ENCODE data around the gene KRT81. TPM values are rescaled to one million over a fixed set of nuclear protein-coding genes. Genes with fewer than 3 reads are reported as not detected.
"Not testable (repeated sequence)": the region's sequence is repeated elsewhere in the genome, so short reads cannot be mapped to it uniquely, and the experiment has no call there.

KRT81 gene
- total RNA-seq, 2 donors from 2014 or later, result not detected

DNA sequence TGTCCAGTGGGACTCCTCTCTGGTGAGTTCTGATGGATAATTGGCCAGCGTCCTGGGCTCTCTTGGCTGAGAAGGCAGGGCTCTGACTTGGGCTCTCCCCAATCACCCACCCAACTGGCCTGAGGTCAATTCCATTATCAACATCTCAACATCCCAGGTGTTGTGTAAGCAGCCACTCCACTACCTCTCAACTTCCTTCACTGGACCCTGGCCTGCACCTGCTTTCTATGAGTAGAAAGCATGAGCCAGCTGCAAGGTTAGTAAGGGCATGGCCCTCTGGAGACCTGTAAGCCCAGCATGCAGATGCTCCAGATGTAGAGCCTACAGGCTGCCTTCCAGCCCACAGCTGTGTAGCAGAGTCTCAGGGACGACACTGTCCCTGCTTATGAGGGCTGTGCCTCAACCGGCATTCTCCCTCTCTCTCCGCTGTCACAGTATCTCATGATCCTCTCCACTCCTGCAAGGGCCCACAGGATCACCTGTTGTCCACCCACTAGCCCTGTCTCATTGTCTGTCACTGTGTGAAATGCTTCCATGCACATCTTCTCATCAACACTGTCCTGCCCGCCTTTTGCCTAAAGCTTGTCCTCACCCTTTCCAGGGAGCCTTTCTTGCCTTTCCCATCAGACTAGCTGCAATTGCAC, 5.4 kb upstream of the KRT81 start:
- Histone ChIP-seq H3K9me3 (no peaks in the 10 kb centered on the region), H3K27me3 (no peaks in the 10 kb centered on the region), H3K27ac (no peak overlapping the region), H3K36me3 (no peaks in the 10 kb centered on the region), H3K4me3 (no peak overlapping the region), H3K4me1 (no peaks in the 10 kb centered on the region)
- no peak for DNase-seq (ENCODE audit: low spot score)
- TF ChIP-seq, protein P1, sequence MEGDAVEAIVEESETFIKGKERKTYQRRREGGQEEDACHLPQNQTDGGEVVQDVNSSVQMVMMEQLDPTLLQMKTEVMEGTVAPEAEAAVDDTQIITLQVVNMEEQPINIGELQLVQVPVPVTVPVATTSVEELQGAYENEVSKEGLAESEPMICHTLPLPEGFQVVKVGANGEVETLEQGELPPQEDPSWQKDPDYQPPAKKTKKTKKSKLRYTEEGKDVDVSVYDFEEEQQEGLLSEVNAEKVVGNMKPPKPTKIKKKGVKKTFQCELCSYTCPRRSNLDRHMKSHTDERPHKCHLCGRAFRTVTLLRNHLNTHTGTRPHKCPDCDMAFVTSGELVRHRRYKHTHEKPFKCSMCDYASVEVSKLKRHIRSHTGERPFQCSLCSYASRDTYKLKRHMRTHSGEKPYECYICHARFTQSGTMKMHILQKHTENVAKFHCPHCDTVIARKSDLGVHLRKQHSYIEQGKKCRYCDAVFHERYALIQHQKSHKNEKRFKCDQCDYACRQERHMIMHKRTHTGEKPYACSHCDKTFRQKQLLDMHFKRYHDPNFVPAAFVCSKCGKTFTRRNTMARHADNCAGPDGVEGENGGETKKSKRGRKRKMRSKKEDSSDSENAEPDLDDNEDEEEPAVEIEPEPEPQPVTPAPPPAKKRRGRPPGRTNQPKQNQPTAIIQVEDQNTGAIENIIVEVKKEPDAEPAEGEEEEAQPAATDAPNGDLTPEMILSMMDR (IDR thresholded peaks at IDR 0.05), result no peak

DNA sequence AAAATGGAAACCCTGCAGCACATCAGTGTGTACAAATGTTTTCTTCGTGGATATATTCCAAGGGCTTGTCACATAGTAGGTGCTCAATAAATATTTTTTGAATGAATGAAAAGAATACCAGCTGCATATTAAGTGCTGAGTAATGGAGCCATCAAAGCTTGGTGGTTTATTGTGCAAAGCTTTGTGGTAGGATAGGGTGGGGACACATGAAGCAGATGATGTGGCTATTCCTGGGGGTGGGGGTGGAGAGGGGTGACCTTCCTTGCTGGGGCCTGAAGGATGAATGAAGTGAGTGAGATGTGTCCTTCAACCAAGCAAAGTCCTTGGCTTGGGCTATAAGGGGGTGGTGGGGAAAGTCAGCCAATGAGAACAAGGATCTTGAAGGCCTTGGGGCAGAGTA, 4.3 kb upstream of the KRT81 start:
- TF ChIP-seq, protein P1 (IDR thresholded peaks at IDR 0.05), result no peak
- H3K9me3 ChIP-seq, result no peaks in the 10 kb centered on the region
- H3K36me3 ChIP-seq, result no peaks in the 10 kb centered on the region
- no peaks in the 10 kb centered on the region for H3K4me1 ChIP-seq
- no peak overlapping the region for H3K4me3 ChIP-seq
- no peaks in the 10 kb centered on the region for H3K27me3 ChIP-seq
- H3K27ac ChIP-seq, result no peak overlapping the region
- no peak for DNase-seq (ENCODE audit: low spot score)

DNA sequence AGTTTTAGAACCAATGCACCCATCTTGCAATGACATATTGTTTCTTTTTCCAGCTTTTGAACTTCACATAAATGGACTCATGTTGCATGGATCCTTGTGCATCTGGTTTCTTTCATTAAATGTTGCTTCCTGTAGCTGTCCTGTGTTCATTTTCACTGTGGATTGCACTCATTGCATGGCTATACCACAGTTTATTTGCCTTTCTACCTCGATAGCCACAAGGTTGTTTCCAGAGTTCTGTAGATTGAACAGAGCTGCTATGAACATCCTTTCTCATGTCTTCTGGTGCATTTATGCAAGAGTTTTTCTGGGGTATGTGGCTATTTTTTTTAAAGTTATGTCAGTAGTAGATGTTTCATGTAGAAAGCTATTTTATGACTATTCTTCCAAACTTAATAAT, 3.5 kb upstream of the KRT81 start:
- Histone ChIP-seq H3K9me3 (no peaks in the 10 kb centered on the region), H3K27ac (no peak overlapping the region), H3K36me3 (no peaks in the 10 kb centered on the region), H3K4me3 (no peak overlapping the region), H3K4me1 (no peaks in the 10 kb centered on the region), H3K27me3 (no peaks in the 10 kb centered on the region)
- TF ChIP-seq, protein P1 (IDR thresholded peaks at IDR 0.05), result no peak
- no peak for DNase-seq (ENCODE audit: low spot score)

DNA sequence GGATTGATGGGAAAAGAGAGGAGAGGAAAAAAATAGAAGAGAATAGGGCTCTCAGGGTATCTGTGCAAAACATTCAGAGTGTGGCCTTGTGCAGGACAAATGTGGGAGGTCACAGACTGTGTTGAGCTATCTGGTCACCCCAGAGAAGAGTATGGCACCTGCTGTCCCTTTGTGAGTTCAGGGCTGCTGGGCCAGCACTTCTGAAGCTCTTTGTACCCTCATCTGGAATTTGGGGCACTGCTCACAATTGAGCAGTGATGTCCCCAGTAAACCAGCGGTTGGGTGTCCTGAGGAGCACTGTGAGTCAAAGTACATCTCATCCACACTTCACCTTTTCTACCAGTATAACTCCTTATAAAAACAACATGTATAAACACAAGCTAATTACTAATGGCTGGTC, 2.6 kb upstream of the KRT81 start:
- TF ChIP-seq, protein P1 (IDR thresholded peaks at IDR 0.05), result no peak
- no peak for DNase-seq (ENCODE audit: low spot score)

DNA sequence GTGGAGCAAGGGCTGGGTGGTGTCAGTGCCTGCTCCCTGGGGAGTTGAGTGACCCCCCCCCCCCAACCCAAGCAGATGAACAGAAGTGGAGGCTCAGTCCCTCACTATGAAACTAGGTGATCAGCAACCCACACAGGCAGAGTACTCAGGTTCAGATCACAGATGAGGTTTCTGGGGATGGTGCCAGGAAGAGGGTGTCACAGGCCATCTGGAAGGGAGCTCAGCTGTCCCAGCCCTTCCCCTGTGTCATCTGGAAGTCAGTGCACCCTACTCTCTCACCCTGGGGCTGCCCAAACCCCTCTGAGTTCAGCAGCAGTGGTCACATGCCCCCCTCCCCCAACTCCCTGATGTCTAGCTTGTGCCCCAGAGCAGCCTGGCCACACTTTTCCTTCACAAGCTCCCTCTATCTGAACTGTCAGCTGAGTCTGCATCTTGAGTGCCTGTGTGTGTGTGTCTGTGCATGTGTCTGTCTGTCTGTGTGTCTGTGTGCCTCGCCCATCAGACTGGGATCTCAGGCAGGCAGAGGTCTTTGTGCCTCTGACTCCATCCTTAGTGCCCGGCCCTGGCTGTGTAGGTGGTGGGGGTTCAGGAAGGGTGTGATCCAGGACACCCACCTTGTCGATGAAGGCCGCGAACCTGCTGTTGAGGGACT, 725 bp downstream of the KRT81 start:
- not testable (repeated sequence) for H3K27ac ChIP-seq; H3K27me3 ChIP-seq; H3K4me3 ChIP-seq; H3K36me3 ChIP-seq; H3K4me1 ChIP-seq; H3K9me3 ChIP-seq; DNase-seq (ENCODE audit: low spot score)

More for the DNA sequence above, 2.6 kb upstream of the KRT81 start:
- no peaks in the 10 kb centered on the region for H3K27me3 ChIP-seq
- no peaks in the 10 kb centered on the region for H3K36me3 ChIP-seq
- no peaks in the 10 kb centered on the region for H3K4me1 ChIP-seq
- H3K4me3 ChIP-seq, result no peak overlapping the region
- no peak overlapping the region for H3K27ac ChIP-seq
- H3K9me3 ChIP-seq, result no peaks in the 10 kb centered on the region

DNA sequence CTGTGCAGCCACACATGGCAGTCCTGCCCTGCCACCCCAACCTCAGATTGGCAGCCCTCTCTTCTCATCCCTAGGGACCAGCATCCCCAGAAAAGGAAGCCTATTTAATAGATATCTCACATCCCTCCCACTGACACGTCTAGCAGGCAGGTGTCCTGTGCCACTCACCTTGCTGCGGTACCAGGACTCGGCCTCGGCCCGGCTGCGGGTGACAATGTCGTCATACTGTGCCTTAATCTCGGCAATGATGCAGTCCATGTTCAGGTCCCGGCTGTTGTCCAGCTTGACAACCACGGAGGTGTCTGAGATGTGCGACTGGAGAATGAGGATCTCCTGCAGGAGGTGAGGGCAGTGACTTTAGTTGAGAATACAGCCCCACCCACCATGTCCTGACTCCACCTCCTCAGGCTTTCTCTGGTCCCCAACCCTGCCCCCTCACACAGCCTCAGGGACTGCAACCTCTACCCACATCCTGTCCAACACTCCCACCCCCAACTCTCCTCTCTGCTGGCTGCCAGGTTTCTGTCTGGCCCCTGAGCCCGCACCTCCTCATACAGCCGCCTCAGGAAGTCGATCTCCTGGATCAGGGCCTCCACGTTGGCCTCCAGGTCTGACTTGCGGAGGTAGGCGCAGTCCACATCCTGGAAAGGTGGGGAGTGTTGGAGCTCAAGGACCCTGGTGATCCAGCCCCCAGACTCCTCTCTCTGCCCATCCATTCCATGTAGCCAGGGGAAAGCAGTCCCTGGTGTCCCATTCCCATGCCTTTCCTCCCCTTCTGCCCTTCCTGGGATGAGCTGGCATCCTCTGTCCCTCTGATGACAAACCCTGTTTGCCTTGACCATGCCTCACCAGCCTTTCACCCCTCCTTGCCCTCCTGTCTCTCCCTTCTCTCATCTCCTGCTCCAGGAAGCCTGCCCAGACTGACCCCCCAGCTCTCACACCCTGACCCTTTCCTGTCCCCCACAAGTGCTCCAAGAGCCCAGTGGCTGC, 3.2 kb downstream of the KRT81 start:
- not testable (repeated sequence) for H3K27me3 ChIP-seq; H3K9me3 ChIP-seq; DNase-seq (ENCODE audit: low spot score); H3K36me3 ChIP-seq; H3K27ac ChIP-seq; H3K4me3 ChIP-seq; H3K4me1 ChIP-seq

DNA sequence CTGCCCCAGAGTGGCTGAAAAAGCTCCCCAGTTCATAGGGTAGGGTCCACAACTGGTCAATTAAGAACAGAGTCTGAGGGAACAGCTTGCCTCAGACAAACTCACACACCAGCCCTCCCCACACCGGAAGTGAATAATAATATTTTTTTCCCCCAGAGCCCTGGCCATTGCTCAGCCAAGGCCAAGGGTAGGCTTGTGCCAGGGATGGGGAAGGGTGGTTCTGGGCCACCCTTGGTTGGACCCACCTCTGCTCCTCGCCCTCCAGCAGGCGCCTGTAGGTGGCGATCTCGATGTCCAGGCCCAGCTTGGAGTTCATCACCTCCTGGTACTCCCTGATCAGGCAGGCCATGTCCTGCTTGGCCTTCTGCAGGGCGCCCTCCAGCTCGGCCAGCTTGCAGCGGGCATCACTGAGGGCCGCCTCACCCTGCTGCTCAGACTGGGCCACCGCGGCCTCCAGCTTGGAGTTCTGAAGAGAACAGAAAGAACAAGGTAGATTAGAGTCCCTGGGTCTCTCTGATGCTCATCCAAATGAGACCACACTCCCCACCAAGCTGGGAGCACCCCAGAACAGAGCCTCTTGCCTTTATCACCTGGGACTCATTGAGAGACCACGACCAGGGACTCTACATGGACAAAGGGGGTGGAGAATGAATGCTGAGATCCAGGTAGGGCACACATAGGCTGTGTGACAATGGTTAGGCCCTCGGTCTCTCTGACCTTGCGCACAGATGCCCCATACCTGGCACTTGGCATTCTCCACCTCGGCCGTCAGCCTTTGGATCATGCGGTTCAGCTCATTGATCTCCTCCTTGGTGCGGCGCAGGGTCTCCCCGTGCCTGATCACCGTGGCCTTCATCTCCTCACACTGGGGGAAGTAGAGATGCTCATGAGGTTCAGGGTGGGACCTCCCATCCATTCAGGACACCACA, 4.2 kb downstream of the KRT81 start:
- not testable (repeated sequence) for H3K27me3 ChIP-seq; H3K27ac ChIP-seq; H3K9me3 ChIP-seq; H3K4me3 ChIP-seq; DNase-seq (ENCODE audit: low spot score); H3K36me3 ChIP-seq; H3K4me1 ChIP-seq

Data from right atrium auricular region (tissue), 2 donors.